Body of pancreas (tissue), 4 donors: ENCODE results near the gene GTF2B.
"Not testable (repeated sequence)": the region's sequence is repeated elsewhere in the genome, so short reads cannot be mapped to it uniquely, and the experiment has no call there.

Experiments
- CTCF ChIP-seq, 7 experiments: fragments of 450-650 bp in 4 of 7; fragments of 200-600 bp in 3 of 7; sonication (generic) in 3 of 7; IDR thresholded peaks; one replicate each; pipeline ENCODE4 v1.5.1; 2016 to 2019; ENCODE audit warnings: antibody characterized with exemption in 7 of 7
- POLR2A ChIP-seq, 3 donors: fragments of 450-650 bp; IDR thresholded peaks; one replicate each; pipeline ENCODE4 v1.6.1; 2016; ENCODE audit warnings: antibody characterized with exemption in 3 of 3, mild to moderate bottlenecking in 2 of 3

GRCh38 chr1:88938528-88938927, 47.2 kb upstream of the GTF2B start:
- TF ChIP-seq CTCF, POLR2A (IDR thresholded peaks at IDR 0.05): not testable (repeated sequence)
